Spleen (tissue), 13 donors: ENCODE measurements around the gene LALBA. TPM values are rescaled to one million over a fixed set of nuclear protein-coding genes. Genes with fewer than 3 reads are reported as not detected.

ENCODE experiments used
- DNase-seq: peaks from one replicate; pipeline ENCODE4 v3.0.0-alpha.2; 2020
- H3K27ac ChIP-seq, 8 donors: fragments of 200-600 bp; sonication (generic) in 7 of 8; 1 replicate in 4 of 8; 2 replicates in 4 of 8; pipeline versions ENCODE4 v1.5.0 to v1.8.0; 2016 to 2021; ENCODE audit warnings: inconsistent platforms in 4 of 8, mild to moderate bottlenecking in 4 of 8, moderate library complexity in 1 of 8
- H3K27me3 ChIP-seq, 7 donors: fragments of 200-600 bp; sonication (generic) in 6 of 7; replicated peaks in 1 of 7; 1 replicate in 4 of 7; 2 replicates in 3 of 7; pipeline versions ENCODE4 v1.5.0 to v1.8.0; 2016 to 2021; ENCODE audit warnings: inconsistent platforms in 3 of 7, mild to moderate bottlenecking in 1 of 7
- H3K36me3 ChIP-seq, 6 donors: fragments of 200-600 bp; sonication (generic) in 5 of 6; 1 replicate in 4 of 6; 2 replicates in 2 of 6; pipeline versions ENCODE4 v1.5.0 to v1.8.0; 2016 to 2021; ENCODE audit warnings: inconsistent platforms in 2 of 6
- H3K4me1 ChIP-seq, 6 donors: fragments of 200-600 bp; sonication (generic) in 5 of 6; 1 replicate in 3 of 6; 2 replicates in 3 of 6; pipeline versions ENCODE4 v1.5.0 to v1.8.0; 2016 to 2021; ENCODE audit warnings: inconsistent platforms in 3 of 6
- H3K4me3 ChIP-seq, 8 donors: fragments of 200-600 bp; sonication (generic) in 7 of 8; 1 replicate in 4 of 8; 2 replicates in 4 of 8; pipeline versions ENCODE4 v1.5.0 to v1.8.0; 2016 to 2021; ENCODE audit warnings: inconsistent platforms in 4 of 8, mild to moderate bottlenecking in 4 of 8, moderate library complexity in 2 of 8
- H3K9me3 ChIP-seq, 8 donors: fragments of 200-600 bp; sonication (generic) in 7 of 8; 1 replicate in 4 of 8; 2 replicates in 4 of 8; pipeline versions ENCODE4 v1.5.0 to v1.8.0; 2016 to 2021; ENCODE audit warnings: inconsistent platforms in 4 of 8
- CTCF ChIP-seq, 11 experiments: fragments of 200-600 bp in 7 of 11; fragments of 450-650 bp in 4 of 11; sonication (generic) in 4 of 11; IDR thresholded peaks in 8 of 11; conservative IDR thresholded peaks in 3 of 11; 1 replicate in 7 of 11; 2 replicates in 4 of 11; pipeline versions ENCODE4 v1.4.0 to v1.8.0; 2016 to 2021; ENCODE audit warnings: antibody characterized with exemption in 11 of 11, inconsistent platforms in 4 of 11, mild to moderate bottlenecking in 1 of 11
- POLR2A ChIP-seq, 3 donors: fragments of 450-650 bp; IDR thresholded peaks; one replicate each; pipeline ENCODE4 v1.5.1; 2017; ENCODE audit warnings: antibody characterized with exemption in 3 of 3, mild to moderate bottlenecking in 1 of 3
- POLR2AphosphoS5 ChIP-seq, 3 donors: sonication (generic); formaldehyde crosslinking; IDR thresholded peaks; one replicate each; pipeline ENCODE4 v1.5.1; 2017; ENCODE audit warnings: antibody characterized with exemption in 3 of 3
- WGBS, 5 donors: extraction: QIAGEN DNeasy Blood & Tissue Kit in 3 of 5; methylation state at CpG; one replicate each; pipeline versions ENCODE4 v1.1.5 to v1.1.7; 2013 to 2018; 5-methylcytosine and 5-hydroxymethylcytosine counted together
- intact Hi-C: fragments of 100-400 bp; cut with DNase I; formaldehyde crosslinking; loops from one replicate; pipeline ENCODE4 v1.15.0; 2023; ENCODE audit warnings: low total_unique reads
- long read RNA-seq, 2 donors: transcript quantifications; one replicate each; lab custom pipeline, GENCODE V29; 2026
- polyA plus RNA-seq, 3 donors: library from polyadenylated mRNA; stranded (reverse); fragments of 200-250 nt; gene quantifications; one replicate each; pipeline ENCODE4 v1.2.1, GENCODE V29; 2013
- total RNA-seq, 7 donors: library from RNA; depleted of rRNA in 3 of 7; stranded (reverse); fragments of >200 nt in 3 of 7; fragmentation: NEBNext Ultra II Directional in 4 of 7; extraction: Animal tissue kit (Norgen Biotek cat#: 25700) in 4 of 7; gene quantifications; one replicate each; pipeline versions ENCODE4 v1.1.0 to v1.2.1, GENCODE V29; 2016 to 2021
- donor health status: healthy with polysubstance abuse.
- donor health status: DM: no; HTN: no; CAD: no; lungs with moderate emphysema.
- donor health status: DM: no; HTN: no; CAD: no.
- donor health status: Bipolar disorder and iron deficiency.
- donor health status: healthy.
- donor health status: DM: no; HTN: no; CAD: no.
- donor health status: DM: yes; HTN: yes; CAD: no.

LALBA gene
- total RNA-seq (not detected), polyA plus RNA-seq (not detected)
- long read RNA-seq, donor 1: 0 reads
- long read RNA-seq, donor 2: 0 reads

- no peaks in the 10 kb centered on the region for H3K36me3 ChIP-seq
- no peak within 1 kb of the TSS for H3K27ac ChIP-seq
- H3K9me3 ChIP-seq: no peaks in the 10 kb centered on the region
- no peak for TF ChIP-seq POLR2A (IDR thresholded peaks at IDR 0.05)
- TF ChIP-seq POLR2AphosphoS5 (IDR thresholded peaks at IDR 0.05): no peak
- TF ChIP-seq CTCF (IDR thresholded peaks at IDR 0.05 in 8 of 11, conservative IDR thresholded peaks at IDR 0.05 in 3 of 11): no peak
- H3K27me3 ChIP-seq: peaks cover 0 to 29% (median 0%) of the 10 kb centered on the region in 7 donors
- no peaks in the 10 kb centered on the region for H3K4me1 ChIP-seq
- no peak within 1 kb of the TSS for H3K4me3 ChIP-seq
- DNase-seq: no peak
- 68 to 91% (median 81%) methylated on average over 1 of the region's 1 CpG for WGBS, 5 donors
- intact Hi-C loops: no loop called here
Measured at GRCh38 chr12:48569946-48570345, at the start of gene LALBA. Gene LALBA, minus strand, starts transcription at chr12:48570046. Its CDS starts 26 bp downstream, at chr12:48570020.

GRCh38 chr12:48618541-48618940, 48.7 kb upstream of the LALBA start:
- TF ChIP-seq POLR2A (IDR thresholded peaks at IDR 0.05) (no peak), CTCF (IDR thresholded peaks at IDR 0.05 in 8 of 11, conservative IDR thresholded peaks at IDR 0.05 in 3 of 11) (peak; percentile 75 to 94 (median 87))
- DNase-seq: peak; percentile 82
- 16 to 22% (median 20%) methylated on average over 7 of the region's 7 CpGs for WGBS, 5 donors

GRCh38 chr12:48615681-48616080, 45.8 kb upstream of the LALBA start:
- TF ChIP-seq CTCF (IDR thresholded peaks at IDR 0.05 in 8 of 11, conservative IDR thresholded peaks at IDR 0.05 in 3 of 11) (no peak), POLR2AphosphoS5 (IDR thresholded peaks at IDR 0.05) (no peak), POLR2A (IDR thresholded peaks at IDR 0.05) (no peak)

More at GRCh38 chr12:48618541-48618940, 48.7 kb upstream of the LALBA start:
- no peaks in the 10 kb centered on the region for H3K36me3 ChIP-seq
- no peaks in the 10 kb centered on the region for H3K4me1 ChIP-seq
- intact Hi-C loops: loop anchor here (2.0 kb wide), 1 partner anchor 76 kb away; no protein-coding TSS in a partner anchor
- H3K27ac ChIP-seq: no peak overlapping the region
- peaks cover 0 to 20% (median 14%) of the 10 kb centered on the region in 8 donors for H3K9me3 ChIP-seq
- H3K27me3 ChIP-seq: peaks cover 0 to 35% (median 0%) of the 10 kb centered on the region in 7 donors
- no peak overlapping the region for H3K4me3 ChIP-seq

GRCh38 chr12:48613321-48613720, 43.5 kb upstream of the LALBA start:
- WGBS, 5 donors: 74 to 100% (median 86%) methylated on average over 1 of the region's 1 CpG
- DNase-seq: no peak
- no peaks in the 10 kb centered on the region for H3K36me3 ChIP-seq
- intact Hi-C loops: no loop called here
- no peak for TF ChIP-seq POLR2A (IDR thresholded peaks at IDR 0.05)
- TF ChIP-seq CTCF (IDR thresholded peaks at IDR 0.05 in 8 of 11, conservative IDR thresholded peaks at IDR 0.05 in 3 of 11): no peak
- TF ChIP-seq POLR2AphosphoS5 (IDR thresholded peaks at IDR 0.05): no peak
- no peak overlapping the region for H3K4me3 ChIP-seq
- peaks cover 0 to 63% (median 46%) of the 10 kb centered on the region in 8 donors for H3K9me3 ChIP-seq
- H3K27me3 ChIP-seq: peaks cover 0 to 35% (median 0%) of the 10 kb centered on the region in 7 donors
- H3K27ac ChIP-seq: no peak overlapping the region
- no peaks in the 10 kb centered on the region for H3K4me1 ChIP-seq

More at GRCh38 chr12:48615681-48616080, 45.8 kb upstream of the LALBA start:
- Histone ChIP-seq H3K27ac (no peak overlapping the region), H3K27me3 (peaks cover 0 to 35% (median 0%) of the 10 kb centered on the region in 7 donors), H3K36me3 (no peaks in the 10 kb centered on the region), H3K4me1 (no peaks in the 10 kb centered on the region), H3K9me3 (peaks cover 0 to 42% (median 31%) of the 10 kb centered on the region in 8 donors), H3K4me3 (no peak overlapping the region)
- intact Hi-C loops: no loop called here
- 84 to 95% (median 88%) methylated on average over 4 of the region's 4 CpGs for WGBS, 5 donors
- DNase-seq: no peak
